HFF-Myc (cell line): ENCODE measurements around the gene SLC12A2.

ENCODE experiments used
- DNase-seq: peaks from one replicate; pipeline ENCODE4 v3.0.0-alpha.2; 2011; ENCODE audit warnings: low read depth; ENCODE audit errors: extremely low read depth
- H3K4me3 ChIP-seq: replicated peaks from 2 replicates; pipeline ENCODE4 v1.5.1; 2011; ENCODE audit warnings: low read depth, mild to moderate bottlenecking, control low read depth, low read length
- TF ChIP-seq, protein P1 (sequence below): IDR thresholded peaks from 2 replicates; pipeline ENCODE4 v1.5.1; 2012; ENCODE audit warnings: mild to moderate bottlenecking, low read depth, low read length, control low read depth; ENCODE audit errors: missing control alignments

The SLC12A2 gene

DNA sequence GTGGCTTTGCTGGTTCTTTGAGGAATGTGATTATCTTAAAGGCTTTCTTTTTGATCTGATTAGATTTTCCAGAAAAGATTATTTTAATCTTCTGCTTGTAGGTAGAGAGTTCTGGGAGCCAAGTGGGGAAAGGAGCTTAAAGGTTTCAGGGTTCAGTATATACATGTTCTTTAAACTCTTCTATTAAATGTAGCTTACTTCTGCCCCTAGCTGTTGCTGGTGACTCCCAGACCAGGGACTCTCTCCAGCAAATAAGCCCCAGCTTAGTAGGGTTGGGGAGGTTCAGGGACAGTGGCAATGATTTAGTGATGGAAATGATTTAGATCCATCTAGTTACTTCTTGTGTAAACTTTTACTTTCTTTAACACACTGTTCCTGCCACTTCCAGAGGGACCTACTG, 72.2 kb downstream of the SLC12A2 start:
- DNase-seq: no peak
- TF ChIP-seq, protein P1, sequence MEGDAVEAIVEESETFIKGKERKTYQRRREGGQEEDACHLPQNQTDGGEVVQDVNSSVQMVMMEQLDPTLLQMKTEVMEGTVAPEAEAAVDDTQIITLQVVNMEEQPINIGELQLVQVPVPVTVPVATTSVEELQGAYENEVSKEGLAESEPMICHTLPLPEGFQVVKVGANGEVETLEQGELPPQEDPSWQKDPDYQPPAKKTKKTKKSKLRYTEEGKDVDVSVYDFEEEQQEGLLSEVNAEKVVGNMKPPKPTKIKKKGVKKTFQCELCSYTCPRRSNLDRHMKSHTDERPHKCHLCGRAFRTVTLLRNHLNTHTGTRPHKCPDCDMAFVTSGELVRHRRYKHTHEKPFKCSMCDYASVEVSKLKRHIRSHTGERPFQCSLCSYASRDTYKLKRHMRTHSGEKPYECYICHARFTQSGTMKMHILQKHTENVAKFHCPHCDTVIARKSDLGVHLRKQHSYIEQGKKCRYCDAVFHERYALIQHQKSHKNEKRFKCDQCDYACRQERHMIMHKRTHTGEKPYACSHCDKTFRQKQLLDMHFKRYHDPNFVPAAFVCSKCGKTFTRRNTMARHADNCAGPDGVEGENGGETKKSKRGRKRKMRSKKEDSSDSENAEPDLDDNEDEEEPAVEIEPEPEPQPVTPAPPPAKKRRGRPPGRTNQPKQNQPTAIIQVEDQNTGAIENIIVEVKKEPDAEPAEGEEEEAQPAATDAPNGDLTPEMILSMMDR: no peak
- no peak overlapping the region for H3K4me3 ChIP-seq

DNA sequence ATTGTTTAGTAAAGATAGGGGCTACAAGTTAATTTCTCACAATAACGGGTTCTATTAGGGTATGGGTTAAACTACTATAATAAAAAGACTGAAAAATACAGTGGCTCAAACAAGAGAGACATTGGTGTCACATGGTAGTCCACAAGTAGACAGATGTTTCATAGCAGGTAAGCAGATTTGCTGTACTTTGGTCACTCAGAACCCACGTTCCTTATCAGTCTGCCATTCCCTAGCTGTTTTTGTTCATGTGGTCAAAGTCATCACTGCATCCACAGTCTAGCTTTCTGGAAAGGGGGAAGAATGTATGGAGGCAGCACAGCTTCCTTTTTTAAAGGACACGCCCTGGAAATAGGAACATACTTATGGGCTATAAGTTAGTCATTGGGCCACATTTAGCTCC, 73.0 kb downstream of the SLC12A2 start:
- no peak for DNase-seq
- TF ChIP-seq, protein P1: no peak

DNA sequence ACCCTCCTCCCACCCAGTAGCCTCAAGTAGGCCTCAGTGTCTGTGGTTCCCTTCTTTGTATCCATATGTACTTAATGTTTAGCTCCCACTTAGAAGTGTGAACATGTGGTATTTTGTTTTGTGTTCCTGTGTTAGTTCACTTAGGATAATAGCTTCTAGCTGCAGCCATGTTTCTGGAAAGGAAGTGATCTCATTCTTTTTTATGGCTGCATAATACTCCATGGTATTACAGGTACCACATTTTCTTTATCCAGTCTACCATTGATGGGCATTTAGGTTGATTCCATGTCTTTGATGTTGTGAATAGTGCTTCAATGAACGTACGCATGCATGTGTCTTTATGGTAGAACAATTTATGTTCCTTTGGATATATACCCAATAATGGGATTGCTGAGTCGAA, 74.8 kb downstream of the SLC12A2 start:
- no peak overlapping the region for H3K4me3 ChIP-seq
- TF ChIP-seq, protein P1: no peak
- no peak for DNase-seq

More for the DNA sequence above, 73.0 kb downstream of the SLC12A2 start:
- H3K4me3 ChIP-seq: no peak overlapping the region

DNA sequence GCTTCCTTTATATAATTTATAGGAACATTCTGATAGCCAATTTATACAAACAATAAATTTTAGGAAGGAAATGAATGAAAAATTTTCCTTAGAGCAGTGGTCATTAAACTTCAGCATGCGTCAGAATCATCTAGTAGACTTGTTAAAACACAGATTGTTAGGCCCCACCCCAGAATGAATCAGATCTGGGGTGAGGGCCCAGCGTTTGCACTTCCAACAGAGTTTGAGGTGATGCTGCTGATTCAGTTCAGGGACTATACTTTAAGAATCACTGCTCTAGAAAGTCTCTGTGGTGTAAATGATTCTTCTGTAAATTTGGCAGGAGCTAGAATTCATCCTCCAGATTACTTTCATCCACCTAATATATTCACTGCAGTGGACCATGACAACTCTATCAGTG, 80.4 kb downstream of the SLC12A2 start:
- DNase-seq: no peak
- TF ChIP-seq, protein P1: no peak

DNA sequence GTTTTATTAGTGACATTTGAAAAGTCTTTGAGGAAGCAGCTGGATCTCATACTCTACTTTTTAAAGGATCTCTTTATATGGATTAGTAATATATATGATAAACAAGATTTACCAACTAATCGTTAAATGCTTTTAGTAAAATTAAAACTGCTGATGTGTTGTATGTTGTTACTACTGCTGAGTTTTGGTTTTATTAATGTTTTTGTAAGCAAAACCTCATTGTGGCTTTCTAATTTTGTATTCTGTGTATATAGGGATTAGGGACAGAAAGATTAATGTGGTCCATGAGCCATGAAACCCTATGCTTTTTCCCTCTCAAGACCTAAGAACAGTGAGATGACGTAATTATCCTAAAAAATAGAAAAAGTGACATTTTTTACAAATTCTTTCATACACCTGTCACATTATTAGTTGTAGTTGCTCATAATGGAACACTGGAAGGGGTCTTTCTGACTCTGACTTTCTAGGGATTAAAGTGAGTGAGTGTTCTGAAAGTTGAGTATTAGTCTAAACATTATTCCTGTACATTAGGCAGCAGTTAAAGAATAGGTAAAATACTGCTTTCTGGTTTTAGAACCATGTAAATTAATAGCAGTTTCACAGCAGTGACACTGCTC, 85.9 kb downstream of the SLC12A2 start:
- H3K4me3 ChIP-seq: no peak overlapping the region
- TF ChIP-seq, protein P1: no peak
- no peak for DNase-seq

More for the DNA sequence above, 80.4 kb downstream of the SLC12A2 start:
- no peak overlapping the region for H3K4me3 ChIP-seq

DNA sequence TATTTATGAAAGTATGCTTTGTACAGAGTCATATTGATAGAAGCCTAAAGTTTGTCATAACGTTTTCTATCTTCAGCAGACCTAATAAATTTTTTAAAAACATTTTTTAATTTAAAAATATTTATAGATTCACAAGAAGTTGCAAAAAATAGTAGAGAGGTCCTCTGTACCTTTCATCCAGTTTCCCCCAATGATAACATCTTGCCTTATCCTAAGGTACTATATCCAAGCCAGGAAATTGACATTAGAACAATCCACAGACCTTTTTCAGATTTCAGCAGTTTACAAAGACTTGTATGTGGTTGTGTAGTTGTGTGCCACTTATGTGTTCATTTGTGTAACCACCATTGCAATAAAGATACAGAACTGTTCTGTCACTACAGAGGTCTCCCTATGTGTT, 88.5 kb downstream of the SLC12A2 start:
- no peak overlapping the region for H3K4me3 ChIP-seq
- DNase-seq: no peak
- TF ChIP-seq, protein P1: no peak

DNA sequence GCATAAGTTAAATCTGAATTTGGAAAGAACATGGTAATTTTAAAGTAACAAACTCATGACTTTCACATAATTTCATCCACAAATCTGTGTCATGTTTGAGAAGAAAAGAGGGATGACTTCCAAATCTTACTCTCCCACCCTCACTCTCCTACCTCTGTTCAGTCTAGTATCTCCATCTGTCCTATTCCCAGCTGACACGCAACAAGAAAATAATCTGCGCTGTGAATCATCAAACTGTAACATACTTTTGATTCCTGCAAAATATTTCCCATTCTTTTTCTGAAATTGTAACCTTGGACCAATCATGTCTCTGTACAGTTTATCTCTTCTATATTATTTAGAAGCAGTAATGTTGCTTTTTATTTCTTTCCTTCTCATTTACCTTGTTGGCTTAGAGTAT, 91.4 kb downstream of the SLC12A2 start:
- TF ChIP-seq, protein P1: no peak

More for the DNA sequence above, 91.4 kb downstream of the SLC12A2 start:
- DNase-seq: no peak
- H3K4me3 ChIP-seq: no peak overlapping the region
